Effector memory CD4-positive, alpha-beta T cell (primary cell): ENCODE measurements around the gene USH1G.
"Not testable (repeated sequence)": the region's sequence is repeated elsewhere in the genome, so short reads cannot be mapped to it uniquely, and the experiment has no call there.

Experiments used
- DNase-seq, 3 donors: peaks; one replicate each; pipeline ENCODE4 v3.0.0-alpha.2; 2020
- H3K27ac ChIP-seq: 2 replicates; pipeline ENCODE4 v1.7.0; 2013; ENCODE audit warnings: mild to moderate bottlenecking, low read length, moderate library complexity; ENCODE audit not compliant: insufficient read depth, poor library complexity, severe bottlenecking
- H3K27me3 ChIP-seq: replicated peaks from 2 replicates; pipeline ENCODE4 v1.7.0; 2013; ENCODE audit warnings: mild to moderate bottlenecking, low read length; ENCODE audit not compliant: insufficient read depth, control insufficient read depth, poor library complexity, severe bottlenecking
- H3K36me3 ChIP-seq: 2 replicates; pipeline ENCODE4 v1.7.0; 2013; ENCODE audit warnings: mild to moderate bottlenecking, low read length, moderate library complexity; ENCODE audit not compliant: control insufficient read depth, insufficient read depth
- H3K4me1 ChIP-seq: 2 replicates; pipeline ENCODE4 v1.7.0; 2013; ENCODE audit warnings: low read length, mild to moderate bottlenecking; ENCODE audit not compliant: control insufficient read depth, insufficient read depth, poor library complexity, severe bottlenecking
- H3K4me3 ChIP-seq: 2 replicates; pipeline ENCODE4 v1.7.0; 2013; ENCODE audit warnings: low read length, low read depth, mild to moderate bottlenecking; ENCODE audit not compliant: insufficient read depth, poor library complexity, severe bottlenecking
- H3K9me3 ChIP-seq: 2 replicates; pipeline ENCODE4 v1.7.0; 2013; ENCODE audit warnings: mild to moderate bottlenecking, low read length, moderate library complexity; ENCODE audit not compliant: control insufficient read depth

The USH1G gene

GRCh38 chr17:74870028-74870427 lies 53.0 kb downstream of the USH1G start:
- not testable (repeated sequence) for H3K9me3 ChIP-seq, DNase-seq, H3K4me3 ChIP-seq, H3K27me3 ChIP-seq, H3K27ac ChIP-seq, H3K36me3 ChIP-seq, H3K4me1 ChIP-seq

DNA sequence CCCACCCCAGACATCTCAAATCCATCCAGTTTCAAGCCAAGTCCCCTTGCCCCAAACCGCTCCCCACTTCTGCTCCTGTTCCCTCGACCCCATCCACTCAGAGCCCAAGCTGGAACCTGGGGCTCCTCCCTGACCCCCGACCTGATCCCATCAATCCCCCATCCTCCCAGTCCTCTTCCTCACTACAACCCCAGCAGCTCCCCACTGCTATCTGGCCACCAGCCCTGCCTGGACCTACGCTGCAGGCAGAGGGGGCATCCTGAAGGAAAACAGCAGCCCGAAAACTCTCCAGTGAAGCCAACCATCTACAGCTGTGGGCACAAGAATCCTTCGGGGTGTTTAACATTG lies 54.2 kb downstream of the USH1G start:
- no peaks in the 10 kb centered on the region for H3K36me3 ChIP-seq
- H3K4me3 ChIP-seq: no peak overlapping the region
- no peak overlapping the region for H3K27ac ChIP-seq
- no peak for DNase-seq
- no peaks in the 10 kb centered on the region for H3K9me3 ChIP-seq
- H3K27me3 ChIP-seq: no peaks in the 10 kb centered on the region
- H3K4me1 ChIP-seq: peaks cover 10% of the 10 kb centered on the region

GRCh38 chr17:74868251-74868907 lies 54.7 kb downstream of the USH1G start:
- Histone ChIP-seq H3K9me3 (no peaks in the 10 kb centered on the region), H3K27me3 (no peaks in the 10 kb centered on the region), H3K27ac (no peak overlapping the region), H3K36me3 (no peaks in the 10 kb centered on the region), H3K4me1 (peaks cover 10% of the 10 kb centered on the region), H3K4me3 (no peak overlapping the region)
- no peak for DNase-seq

- Histone ChIP-seq H3K4me1 (peaks cover 12% of the 10 kb centered on the region), H3K27ac (no peak overlapping the region)
Observed at GRCh38 chr17:74866198-74866835, 56.7 kb downstream of the USH1G start.

More at GRCh38 chr17:74866198-74866835, 56.7 kb downstream of the USH1G start:
- Histone ChIP-seq H3K9me3 (no peaks in the 10 kb centered on the region), H3K36me3 (no peaks in the 10 kb centered on the region), H3K27me3 (peaks cover 6% of the 10 kb centered on the region), H3K4me3 (no peak overlapping the region)
- DNase-seq: no peak
